Endometrial microvascular endothelial cells (primary cell): ENCODE results near the gene NHSL1. TPM values are rescaled to one million over a fixed set of nuclear protein-coding genes. Genes with fewer than 3 reads are reported as not detected.

ENCODE experiments used
- in situ Hi-C: cut with HindIII; loops from 2 replicates; pipeline ENCODE4 v1.10.0; 2017; ENCODE audit warnings: low sequenced_read_pairs, low pct_unique_long_range_greater_than_20kb; ENCODE audit errors: inconsistent ontology term
- total RNA-seq: library from RNA; depleted of rRNA; stranded (reverse); fragments of >200 nt; gene quantifications from one replicate; pipeline ENCODE4 v1.2.3, GENCODE V29; 2015; ENCODE audit errors: inconsistent ontology term

The NHSL1 gene
- total RNA-seq, 1 donor from 2014 or later, result 23.0 TPM

DNA sequence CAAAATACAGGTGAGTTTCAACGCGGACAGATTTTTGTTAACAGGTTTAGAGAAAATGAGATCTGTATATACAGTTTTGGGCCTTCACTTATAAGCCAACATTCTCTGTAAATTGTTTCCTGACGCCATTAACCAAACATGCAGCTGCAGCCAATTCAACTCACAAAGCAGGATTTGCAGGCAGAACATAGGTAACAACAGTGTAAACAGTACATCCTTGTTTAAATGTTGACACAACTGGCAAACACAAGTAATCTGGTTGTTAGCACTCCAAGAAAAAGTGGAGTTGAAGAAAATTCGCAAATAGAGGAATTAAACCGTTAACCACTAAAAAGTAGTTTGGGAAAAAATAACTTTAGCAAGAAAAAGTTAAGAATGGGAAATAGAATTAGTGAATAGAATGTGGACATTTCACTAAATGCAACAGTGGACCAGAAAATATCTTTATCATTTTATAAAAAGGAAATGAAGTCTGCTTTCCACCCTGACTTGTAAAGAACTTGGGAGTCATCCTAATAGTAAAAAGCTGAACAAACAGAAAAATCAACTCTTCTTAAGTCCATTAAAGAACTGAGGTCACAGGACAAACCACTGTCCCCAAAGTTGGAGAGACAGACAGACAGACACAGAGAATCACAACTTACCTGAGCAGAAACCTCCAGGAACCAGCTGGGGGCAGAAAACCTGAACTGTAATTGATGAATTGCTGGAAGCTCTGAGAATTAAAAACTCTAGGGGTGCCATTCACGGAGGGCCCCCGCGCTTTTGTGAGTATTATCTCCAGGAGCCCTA is 111.5 kb downstream of the NHSL1 start:
- in situ Hi-C loops, result no loop called here

DNA sequence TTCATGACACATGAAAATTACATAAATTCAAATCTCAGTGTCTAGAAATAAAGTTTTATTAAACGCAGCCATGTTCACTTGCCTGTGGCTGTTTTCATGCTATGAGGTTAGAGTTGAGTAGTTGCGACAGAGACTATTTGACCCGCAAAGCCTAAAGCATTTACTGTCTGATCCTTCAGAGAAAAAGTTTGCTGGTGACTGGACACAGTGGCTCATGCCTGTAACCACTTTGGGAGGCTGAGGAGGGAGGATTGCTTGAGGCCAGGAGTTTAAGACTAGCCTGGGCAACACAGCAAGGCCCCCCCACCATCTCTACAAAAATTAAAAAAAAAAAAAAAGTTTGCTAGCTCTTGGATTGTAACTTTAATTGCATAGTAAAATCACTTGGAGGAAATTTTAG is 112.4 kb downstream of the NHSL1 start:
- in situ Hi-C loops, result no loop called here

DNA sequence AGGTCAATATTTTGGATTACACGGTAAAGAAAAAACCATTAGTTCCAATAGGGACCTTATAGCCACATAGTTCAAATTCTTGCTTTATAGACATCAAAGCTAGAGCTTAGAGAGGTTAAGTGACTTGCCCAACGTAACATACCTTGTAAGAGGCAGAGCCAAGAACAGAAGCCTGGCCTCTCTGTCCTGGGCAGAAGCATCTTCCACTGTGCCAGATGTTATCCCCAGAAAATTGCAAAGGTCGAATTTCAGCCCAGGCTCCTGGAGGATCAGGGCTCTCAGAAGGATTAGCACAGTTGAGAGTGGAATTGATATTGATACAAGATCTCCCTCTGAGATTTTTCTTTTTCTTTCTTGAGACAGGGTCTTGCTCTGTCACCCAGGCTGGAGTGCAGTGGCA is 115.5 kb downstream of the NHSL1 start:
- in situ Hi-C loops, result no loop called here

DNA sequence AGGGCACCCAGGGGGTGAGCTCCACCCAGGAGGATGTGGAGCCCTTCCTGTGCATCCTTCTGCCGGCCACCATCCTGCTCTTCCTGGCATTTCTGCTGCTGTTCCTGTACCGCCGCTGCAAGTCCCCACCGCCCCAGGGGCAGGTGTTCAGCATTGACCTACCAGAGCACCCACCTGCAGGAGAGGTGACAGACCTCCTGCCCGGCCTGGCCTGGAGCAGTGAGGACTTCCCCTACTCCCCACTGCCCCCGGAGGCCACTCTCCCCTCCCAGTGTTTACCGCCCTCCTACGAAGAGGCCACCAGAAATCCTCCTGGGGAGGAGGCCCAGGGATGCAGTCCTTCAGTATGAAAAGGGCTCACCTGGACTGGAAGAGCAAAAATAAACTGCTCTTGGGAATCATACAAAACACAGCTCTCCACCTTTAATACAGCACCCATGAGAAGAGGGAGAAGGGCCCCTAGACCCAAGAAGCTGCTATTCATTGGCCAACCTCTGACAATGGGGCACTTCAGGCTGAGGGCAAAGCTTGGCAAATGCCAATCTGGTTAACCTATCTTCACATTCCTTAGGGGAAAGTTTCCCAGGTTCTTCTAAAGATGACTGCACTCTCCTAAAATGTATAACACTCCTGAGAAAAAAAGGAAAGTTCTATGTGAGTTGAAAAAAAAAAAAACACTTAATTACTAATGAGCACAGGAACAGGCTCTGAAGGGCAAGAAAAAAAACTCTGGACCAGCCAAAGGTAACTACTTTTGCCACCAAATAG is 116.6 kb downstream of the NHSL1 start:
- in situ Hi-C loops, result no loop called here

DNA sequence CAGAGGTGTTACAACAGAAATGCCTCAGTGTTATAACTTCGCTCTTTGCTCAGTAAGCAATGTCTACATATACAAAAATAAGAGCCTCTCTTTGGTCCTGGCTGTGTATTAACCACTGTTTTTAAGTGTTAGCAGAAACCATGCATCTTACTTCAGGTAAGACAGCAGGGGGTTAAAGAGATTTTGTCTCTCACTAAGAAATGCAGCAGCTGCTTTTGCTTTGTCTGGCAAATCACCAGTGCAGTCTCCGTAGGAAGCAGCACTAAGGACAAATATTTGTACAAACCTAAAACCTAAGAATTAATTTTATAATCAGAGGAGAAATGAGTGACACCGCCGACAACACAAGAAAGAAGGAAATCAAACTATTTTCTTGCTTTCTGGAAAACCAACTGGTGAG is 120.8 kb downstream of the NHSL1 start:
- in situ Hi-C loops, result no loop called here

DNA sequence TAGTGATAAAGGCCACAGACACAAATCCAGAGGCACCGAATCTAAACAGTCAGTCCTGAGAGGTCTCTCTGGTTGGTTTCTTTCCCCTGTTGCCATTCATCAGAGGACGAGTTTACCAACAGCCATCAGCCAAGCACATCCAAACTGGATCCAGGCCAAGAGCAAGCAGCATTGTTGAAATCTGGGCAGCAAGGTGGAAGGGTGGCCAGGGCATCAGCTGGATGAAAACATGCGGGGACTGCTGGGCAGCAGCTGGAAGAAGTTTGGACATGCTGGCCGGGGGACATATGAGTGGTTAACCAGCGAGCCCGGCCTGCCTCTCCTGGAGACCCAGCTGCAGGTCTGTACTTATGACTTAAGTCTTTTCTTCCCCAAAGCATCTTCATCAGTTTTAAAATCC is 121.5 kb downstream of the NHSL1 start, which contains the start of gene SMIM28:
Gene SMIM28, plus strand, starts transcription at position 62 of the 400 bp plus-strand sequence. Its CDS starts 168 bp downstream, at position 230.
- in situ Hi-C loops, result no loop called here

DNA sequence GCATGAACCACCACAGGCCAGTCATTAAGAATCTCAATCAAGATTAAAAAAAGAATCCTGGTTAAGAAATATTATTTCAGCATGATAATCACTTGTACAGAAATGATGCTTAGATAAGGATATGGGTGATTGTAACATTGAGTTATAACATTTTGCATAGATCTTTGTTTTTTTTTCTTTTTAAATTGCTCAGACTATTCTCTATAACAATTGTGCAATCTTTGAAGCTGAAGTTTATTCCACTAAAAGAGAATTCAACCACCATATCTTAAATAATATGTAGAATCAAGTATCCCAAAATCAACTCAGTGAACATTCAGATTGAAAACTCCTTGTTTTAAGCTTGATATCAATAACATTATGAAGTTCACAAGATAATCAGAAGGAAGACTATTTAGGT is 122.3 kb downstream of the NHSL1 start:
- in situ Hi-C loops, result no loop called here

DNA sequence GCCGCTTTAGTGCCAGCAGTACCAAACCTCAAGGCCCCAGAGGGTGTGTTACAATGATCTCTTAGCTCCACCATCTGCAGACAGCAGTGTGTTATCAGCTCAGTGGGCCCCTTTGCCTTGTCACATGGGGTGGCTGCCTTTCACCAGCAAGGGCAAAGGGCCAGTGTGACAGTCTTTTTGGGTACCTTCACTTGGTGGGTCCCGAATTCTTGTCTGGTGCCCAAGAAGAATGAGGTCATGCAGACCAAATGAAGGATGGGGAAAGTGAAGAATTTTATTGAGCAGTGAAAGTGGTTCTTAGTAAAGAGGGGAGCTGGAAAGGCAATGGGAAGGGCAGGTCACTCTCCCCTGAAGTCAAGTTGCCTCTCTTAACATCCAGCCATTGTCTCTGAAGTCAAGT is 124.5 kb downstream of the NHSL1 start:
- in situ Hi-C loops, result no loop called here

DNA sequence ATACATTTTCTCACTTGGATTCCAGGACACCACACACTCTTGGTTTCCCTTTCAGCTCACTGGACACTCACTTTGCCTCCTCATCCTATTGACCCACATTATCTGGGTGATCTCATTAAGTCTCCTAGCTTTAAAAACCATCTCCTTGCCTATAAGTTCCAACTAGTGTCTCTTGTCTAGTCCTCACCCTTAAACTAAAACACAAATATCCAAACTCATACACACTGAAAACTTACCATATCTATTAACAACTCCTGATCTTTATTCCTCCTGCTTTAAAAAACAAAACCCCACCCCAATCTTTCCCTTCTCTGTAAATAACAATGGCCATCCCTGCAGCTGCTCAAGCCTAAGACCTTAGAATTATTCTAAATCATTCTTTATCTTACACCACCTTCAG is 125.1 kb downstream of the NHSL1 start:
- in situ Hi-C loops, result no loop called here

DNA sequence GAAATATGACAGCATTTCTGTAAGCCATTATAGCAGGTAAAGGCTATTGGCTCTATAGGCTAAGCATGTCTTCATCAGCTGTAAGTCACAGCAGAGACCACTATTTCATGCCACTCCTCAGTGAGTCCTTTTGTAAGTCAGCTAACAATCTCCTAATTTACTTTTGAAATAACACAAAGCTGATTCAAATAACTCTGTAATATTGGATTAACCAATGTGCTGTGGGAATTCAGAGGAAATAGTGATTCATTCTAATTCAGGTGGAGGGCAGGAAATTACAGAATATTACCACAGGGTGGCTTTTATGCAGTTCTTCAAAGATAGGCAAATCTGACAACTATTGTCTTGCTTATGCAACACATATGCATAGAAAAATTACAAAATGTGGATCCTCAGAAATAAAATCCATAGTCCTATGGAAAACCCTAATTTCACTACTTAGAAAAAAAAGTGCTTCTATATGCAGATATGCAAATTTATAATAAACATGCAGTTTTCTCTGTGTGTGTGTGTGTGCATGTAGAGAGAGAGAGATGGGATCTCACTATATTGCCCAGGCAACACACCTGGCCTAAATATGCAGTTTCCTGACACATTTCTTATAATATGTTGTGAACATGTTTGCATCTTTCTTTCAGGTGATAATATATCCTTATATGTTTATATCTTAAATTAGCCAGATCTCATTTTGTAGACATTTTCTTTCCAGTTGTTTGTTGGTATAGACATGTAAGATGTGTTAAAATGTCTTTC is 126.4 kb downstream of the NHSL1 start:
- in situ Hi-C loops, result no loop called here

Other genes with a start within 250 kb of the NHSL1 start
- gene SMIM28, start 121.6 kb downstream of the NHSL1 start, total RNA-seq, result not detected
- gene HEBP2, start 95.3 kb downstream of the NHSL1 start, total RNA-seq, result 10.8 TPM